Mucosa of descending colon (tissue), 3 donors: ENCODE measurements around the gene CCDC120. TPM values are rescaled to one million over a fixed set of nuclear protein-coding genes. Genes with fewer than 3 reads are reported as not detected.

Experiments
- ATAC-seq: fragments of 200-7000 bp; cut with Tn5 transposase; one replicate; pipeline ENCODE4 v1.9.1; 2020; ENCODE audit warnings: mild to moderate bottlenecking, moderate library complexity
- DNase-seq, 3 donors: peaks; one replicate each; pipeline ENCODE4 v3.0.0-alpha.2; 2020
- H3K36me3 ChIP-seq: fragments of 200-600 bp; one replicate; pipeline ENCODE4 v1.8.0; 2021; ENCODE audit warnings: low read depth, mild to moderate bottlenecking
- H3K4me1 ChIP-seq: fragments of 200-600 bp; one replicate; pipeline ENCODE4 v1.8.0; 2021; ENCODE audit warnings: low read depth, mild to moderate bottlenecking
- H3K4me3 ChIP-seq: fragments of 200-600 bp; one replicate; pipeline ENCODE4 v1.8.0; 2021; ENCODE audit warnings: mild to moderate bottlenecking
- H3K9me3 ChIP-seq: fragments of 200-600 bp; one replicate; pipeline ENCODE4 v1.8.0; 2021; ENCODE audit warnings: mild to moderate bottlenecking
- intact Hi-C, 2 donors: fragments of 100-400 bp; cut with DNase I in 1 of 2; cut with micrococcal nuclease in 1 of 2; formaldehyde crosslinking; loops; one replicate each; pipeline versions ENCODE4 v1.11.0 to v1.11.1; 2022; cut with DNase I, micrococcal nuclease
- total RNA-seq, 3 donors: library from RNA; stranded (reverse); fragmentation: NEBNext Ultra II Directional in 2 of 3; extraction: Animal tissue kit (Norgen Biotek cat#: 25700) in 2 of 3; gene quantifications; one replicate each; pipeline versions ENCODE4 v1.2.1 to v1.2.4, GENCODE V29; 2021 to 2023
- TF ChIP-seq, protein P1 (sequence below): fragments of 200-600 bp; IDR thresholded peaks from one replicate; pipeline ENCODE4 v1.8.0; 2022; ENCODE audit warnings: antibody characterized with exemption, mild to moderate bottlenecking
- donor health status: DM: no; HTN: no; CAD: no; lungs with moderate emphysema.
- donor health status: DM: no; HTN: no; CAD: no.
- donor health status: DM: no; HTN: yes; CAD: no.

The CCDC120 gene
- total RNA-seq, 3 donors from 2014 or later = 11.6 to 16.7 (median 12.5) TPM

DNA sequence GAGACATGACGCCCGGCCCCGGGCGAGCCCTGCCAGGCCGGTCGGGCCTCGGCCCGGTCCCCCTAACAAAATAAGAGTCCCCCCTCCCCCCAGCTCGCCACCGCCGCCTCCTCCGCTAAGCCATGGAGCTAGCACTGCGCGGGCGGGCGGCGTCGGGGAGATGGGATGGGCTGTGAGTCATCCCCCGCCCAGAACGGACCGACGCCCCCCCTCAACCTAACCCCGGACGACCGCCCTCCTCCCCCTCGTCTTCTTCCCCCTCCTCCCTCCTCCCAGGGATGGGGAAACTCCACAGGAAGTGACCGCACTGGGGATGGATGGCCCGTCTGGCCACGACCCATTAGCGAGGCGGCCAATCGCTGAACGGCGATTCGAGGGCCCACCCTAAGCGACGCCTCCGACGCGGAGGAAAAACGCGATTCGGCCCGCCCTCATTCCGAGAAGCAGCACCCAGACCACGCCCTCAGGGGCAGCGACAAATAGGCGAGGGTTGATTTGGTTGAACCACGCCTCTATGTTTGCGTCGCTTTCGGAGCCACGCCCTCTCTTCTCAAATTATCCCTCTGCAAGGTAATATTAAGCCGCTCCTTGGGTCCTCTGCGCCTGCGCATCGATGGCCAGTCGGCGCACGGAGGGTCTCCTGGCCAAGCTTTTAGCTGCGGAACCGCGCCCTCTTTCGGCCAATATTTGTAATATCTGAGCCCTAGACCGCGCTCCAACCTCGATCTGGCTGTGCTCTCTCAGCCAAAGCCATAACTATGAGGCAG lies 15.4 kb upstream of the CCDC120 start, which contains the start of gene TFE3:
Gene TFE3 (minus strand): TSS at position 138 of the 767 bp plus-strand sequence. CDS start 131 bp downstream, at position 7.
- H3K36me3 ChIP-seq = no peaks in the 10 kb centered on the region
- intact Hi-C loops = no loop called here
- ATAC-seq (peak; percentile 88), DNase-seq (peak; percentile 96 to 99 (median 97))
- TF ChIP-seq, protein P1, sequence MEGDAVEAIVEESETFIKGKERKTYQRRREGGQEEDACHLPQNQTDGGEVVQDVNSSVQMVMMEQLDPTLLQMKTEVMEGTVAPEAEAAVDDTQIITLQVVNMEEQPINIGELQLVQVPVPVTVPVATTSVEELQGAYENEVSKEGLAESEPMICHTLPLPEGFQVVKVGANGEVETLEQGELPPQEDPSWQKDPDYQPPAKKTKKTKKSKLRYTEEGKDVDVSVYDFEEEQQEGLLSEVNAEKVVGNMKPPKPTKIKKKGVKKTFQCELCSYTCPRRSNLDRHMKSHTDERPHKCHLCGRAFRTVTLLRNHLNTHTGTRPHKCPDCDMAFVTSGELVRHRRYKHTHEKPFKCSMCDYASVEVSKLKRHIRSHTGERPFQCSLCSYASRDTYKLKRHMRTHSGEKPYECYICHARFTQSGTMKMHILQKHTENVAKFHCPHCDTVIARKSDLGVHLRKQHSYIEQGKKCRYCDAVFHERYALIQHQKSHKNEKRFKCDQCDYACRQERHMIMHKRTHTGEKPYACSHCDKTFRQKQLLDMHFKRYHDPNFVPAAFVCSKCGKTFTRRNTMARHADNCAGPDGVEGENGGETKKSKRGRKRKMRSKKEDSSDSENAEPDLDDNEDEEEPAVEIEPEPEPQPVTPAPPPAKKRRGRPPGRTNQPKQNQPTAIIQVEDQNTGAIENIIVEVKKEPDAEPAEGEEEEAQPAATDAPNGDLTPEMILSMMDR = peak; percentile 17
- H3K9me3 ChIP-seq = no peaks in the 10 kb centered on the region
- H3K4me1 ChIP-seq = no peaks in the 10 kb centered on the region
- peak within 1 kb of the TSS; percentile 54 for H3K4me3 ChIP-seq

DNA sequence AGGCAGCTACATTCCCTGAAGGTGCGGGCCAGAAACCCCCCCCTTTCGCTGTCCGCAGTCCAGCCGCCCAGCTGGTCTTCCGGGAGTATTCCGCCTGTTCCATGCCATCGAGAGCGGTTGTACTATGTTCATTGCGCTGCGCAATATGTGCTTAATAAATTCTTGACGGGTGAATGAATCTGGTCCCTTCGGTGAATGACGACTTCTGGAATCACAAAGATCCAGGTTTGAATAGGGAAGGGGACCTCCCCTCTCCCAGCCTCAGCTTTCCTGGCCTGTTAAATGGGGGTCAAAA lies 14.9 kb upstream of the CCDC120 start:
- Histone ChIP-seq H3K9me3 (no peaks in the 10 kb centered on the region), H3K4me3 (no peak overlapping the region), H3K36me3 (no peaks in the 10 kb centered on the region), H3K4me1 (no peaks in the 10 kb centered on the region)
- intact Hi-C loops = no loop called here
- TF ChIP-seq, protein P1 = no peak
- no peak for DNase-seq
- no peak for ATAC-seq

DNA sequence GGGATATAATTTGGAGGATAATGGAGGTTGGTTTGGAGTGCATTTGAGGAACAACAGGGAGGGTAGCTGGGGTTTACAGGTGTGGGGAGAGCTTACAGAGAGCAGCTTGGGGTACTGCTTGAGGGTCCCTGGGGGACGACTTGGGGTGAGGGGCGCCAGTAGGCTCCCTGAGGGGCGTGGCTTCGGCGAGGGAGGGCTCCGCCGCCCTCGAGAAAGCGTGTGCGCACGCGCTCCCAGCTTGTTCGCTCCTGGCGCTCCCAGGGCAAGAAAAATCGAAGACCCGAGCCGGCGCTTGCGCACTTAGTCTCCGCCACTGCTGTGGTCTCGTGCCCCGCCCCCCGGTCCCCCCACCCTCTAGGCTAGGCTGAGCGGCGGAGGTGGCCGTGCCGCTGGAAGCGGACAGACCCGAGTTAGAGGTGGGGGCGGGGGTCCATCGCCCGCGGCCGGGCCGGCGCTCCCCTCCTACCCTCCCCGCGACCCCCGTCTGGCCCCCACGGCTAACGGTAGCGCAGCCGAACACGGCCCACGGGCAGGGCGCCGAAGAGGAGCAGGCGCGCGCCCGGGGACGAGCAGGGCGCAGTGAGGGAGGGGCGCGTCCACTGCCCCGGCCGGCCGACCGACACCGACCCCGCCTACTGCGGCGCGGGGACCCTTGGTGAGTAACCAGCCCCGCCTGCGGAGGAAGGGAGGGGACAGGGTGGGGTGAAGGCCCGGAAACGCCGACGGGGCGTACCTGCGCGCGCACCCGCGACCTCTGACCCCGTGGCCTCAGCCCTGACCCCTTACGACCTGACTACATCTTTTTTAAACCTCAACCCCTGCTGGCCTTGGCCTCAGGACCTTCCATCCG lies 5.4 kb upstream of the CCDC120 start:
- Histone ChIP-seq H3K4me1 (no peaks in the 10 kb centered on the region), H3K9me3 (no peaks in the 10 kb centered on the region), H3K36me3 (no peaks in the 10 kb centered on the region), H3K4me3 (peak overlapping the region; percentile 38)
- intact Hi-C loops = no loop called here
- TF ChIP-seq, protein P1 = no peak
- DNase-seq (peak; percentile 51 to 75 (median 69)), ATAC-seq (peak; percentile 84)

DNA sequence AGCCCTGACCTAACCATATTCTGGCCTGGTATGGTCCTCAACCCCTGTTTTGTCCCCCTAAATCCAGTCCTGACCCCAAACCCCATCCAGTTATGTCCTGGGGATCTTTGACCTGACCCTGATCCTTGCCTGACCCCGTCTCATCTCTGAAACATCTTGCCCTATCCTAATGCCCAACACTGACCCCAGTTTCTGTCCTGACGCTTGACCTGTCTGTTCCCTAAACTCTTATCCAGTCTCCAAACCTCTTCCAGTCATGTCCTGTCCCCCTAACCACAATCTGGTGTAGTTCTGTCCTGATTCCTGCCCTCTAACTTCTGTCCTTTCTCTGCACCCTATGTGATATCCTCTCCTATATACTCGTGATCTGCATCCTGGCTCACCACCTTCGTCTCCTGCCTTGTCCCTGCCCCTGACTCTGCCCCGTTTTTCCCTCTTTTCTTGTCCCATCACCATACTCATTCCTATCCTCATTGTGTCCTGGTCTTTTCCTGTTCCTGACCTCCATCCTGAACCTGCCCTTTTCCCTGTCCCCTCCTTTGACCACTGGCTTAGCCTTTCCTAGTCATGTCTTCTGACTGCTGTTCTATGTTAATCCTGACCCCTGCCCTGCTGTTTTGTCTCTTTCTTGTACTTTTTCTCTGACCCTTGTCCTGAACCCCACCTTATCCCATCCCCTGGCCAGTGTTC lies 4.6 kb upstream of the CCDC120 start:
- Histone ChIP-seq H3K36me3 (no peaks in the 10 kb centered on the region), H3K4me1 (no peaks in the 10 kb centered on the region), H3K4me3 (no peak overlapping the region), H3K9me3 (no peaks in the 10 kb centered on the region)
- TF ChIP-seq, protein P1 = no peak
- intact Hi-C loops = no loop called here
- ATAC-seq = no peak
- DNase-seq = no peak

DNA sequence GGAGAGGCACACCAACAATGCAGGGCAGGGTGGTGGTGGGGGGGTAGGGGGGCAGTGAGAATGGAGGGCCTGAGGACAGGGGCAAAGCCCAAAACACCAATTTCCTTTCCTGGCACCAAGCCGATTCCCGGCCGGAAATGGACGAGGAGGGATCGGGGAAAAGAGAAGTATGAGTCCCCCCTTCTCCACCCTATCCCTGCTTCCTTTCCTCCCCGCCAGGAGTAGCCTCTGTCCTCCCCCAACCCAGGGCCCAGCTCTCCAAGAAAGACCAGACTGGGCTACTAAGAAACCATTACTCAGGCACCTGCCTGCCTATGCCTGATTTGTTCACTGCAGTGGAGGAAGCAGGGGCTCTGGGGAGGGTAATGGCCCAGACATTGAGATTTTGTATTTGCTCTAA lies 402 bp downstream of the CCDC120 start:
- intact Hi-C loops = no loop called here
- Histone ChIP-seq H3K4me1 (no peaks in the 10 kb centered on the region), H3K4me3 (peak overlapping the region; percentile 17), H3K36me3 (no peaks in the 10 kb centered on the region), H3K9me3 (no peaks in the 10 kb centered on the region)
- ATAC-seq (peak; percentile 39), DNase-seq (peak in 1 of 3 donors; percentile 39)
- TF ChIP-seq, protein P1 = no peak
